ENCODE data around the gene KIF26B. TPM values are rescaled to one million over a fixed set of nuclear protein-coding genes. Genes with fewer than 3 reads are reported as not detected.
A peak's percentile ranks its signal among the peaks of the same experiment; 100 is the strongest.

The KIF26B gene
- total and polyA plus RNA-seq, 2 experiments from 2014 or later = 0.03 to 0.76 TPM

DNA sequence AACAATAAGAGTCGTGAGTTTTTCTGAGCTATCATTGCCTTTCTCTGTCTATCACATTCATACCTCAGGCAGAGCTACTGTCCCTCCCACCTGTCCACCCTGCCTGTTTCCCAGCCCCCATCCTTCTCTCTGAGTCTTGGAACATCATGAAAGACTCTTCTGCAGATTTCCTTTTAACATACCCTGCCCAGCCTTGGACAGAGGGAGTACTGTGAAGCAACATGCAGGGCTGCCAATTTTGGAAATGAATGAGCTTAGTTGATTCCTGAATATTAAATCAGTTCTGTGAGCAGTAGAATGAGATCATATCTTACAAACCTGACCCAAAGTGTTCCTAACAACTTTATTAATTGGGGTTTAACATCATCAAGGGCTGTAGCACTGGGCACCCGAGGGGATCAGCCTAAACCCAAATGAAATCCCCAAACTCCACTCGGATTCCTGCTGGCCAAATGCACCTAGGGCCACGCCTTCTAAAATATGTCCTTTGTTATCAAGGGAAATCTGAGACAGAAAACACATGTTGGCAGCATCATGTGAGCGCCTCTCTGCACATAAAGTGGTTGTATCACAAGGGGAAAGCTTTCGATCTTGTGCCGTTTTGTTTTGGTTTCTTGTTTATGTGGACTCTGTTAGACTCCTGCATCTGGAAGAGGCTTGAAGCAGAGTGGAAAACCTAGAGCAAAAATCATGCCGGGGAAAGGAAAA is 357.6 kb downstream of the KIF26B start:
- Mint-ChIP-seq H3K36me3 (ENCODE audit: low read depth) (no peaks in the 10 kb centered on the region), H3K4me1 (peaks cover 29% of the 10 kb centered on the region), H3K9me3 (no peaks in the 10 kb centered on the region; the same call in 2 of the 3 replicates), H3K27ac (no peak overlapping the region), H3K27me3 (ENCODE audit: insufficient read depth, low read depth, poor library complexity) (peaks cover 2% of the 10 kb centered on the region), H3K4me3 (no peak overlapping the region)
- H2AFZ ChIP-seq = peak overlapping the region; percentile 57; the same call in 1 of the 2 replicates
- H3K79me2 ChIP-seq (replicated peaks; ENCODE audit: insufficient read depth) = no peaks in the 10 kb centered on the region
- H3K27ac ChIP-seq (ENCODE audit: low read depth) = no peak overlapping the region
- ATAC-seq = no peak
- peak overlapping the region; percentile 51; the same call in 1 of the 2 replicates for H3K4me2 ChIP-seq
- H3K36me3 ChIP-seq (ENCODE audit: insufficient read depth) = no peaks in the 10 kb centered on the region
- H3K27me3 ChIP-seq (ENCODE audit: insufficient read depth) = no peaks in the 10 kb centered on the region
- no peak for TF ChIP-seq POLR2AphosphoS5 (IDR thresholded peaks at IDR 0.05; ENCODE audit: low read depth)
- no peak for TF ChIP-seq NANOG (IDR thresholded peaks at IDR 0.05; ENCODE audit: borderline replicate concordance)
- TF ChIP-seq, protein P1, sequence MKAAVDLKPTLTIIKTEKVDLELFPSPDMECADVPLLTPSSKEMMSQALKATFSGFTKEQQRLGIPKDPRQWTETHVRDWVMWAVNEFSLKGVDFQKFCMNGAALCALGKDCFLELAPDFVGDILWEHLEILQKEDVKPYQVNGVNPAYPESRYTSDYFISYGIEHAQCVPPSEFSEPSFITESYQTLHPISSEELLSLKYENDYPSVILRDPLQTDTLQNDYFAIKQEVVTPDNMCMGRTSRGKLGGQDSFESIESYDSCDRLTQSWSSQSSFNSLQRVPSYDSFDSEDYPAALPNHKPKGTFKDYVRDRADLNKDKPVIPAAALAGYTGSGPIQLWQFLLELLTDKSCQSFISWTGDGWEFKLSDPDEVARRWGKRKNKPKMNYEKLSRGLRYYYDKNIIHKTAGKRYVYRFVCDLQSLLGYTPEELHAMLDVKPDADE (IDR thresholded peaks at IDR 0.05) = no peak
- H3K4me1 ChIP-seq (ENCODE audit: insufficient read depth) = peaks cover 15% of the 10 kb centered on the region
- no peaks in the 10 kb centered on the region for H4K20me1 ChIP-seq (replicated peaks; ENCODE audit: insufficient read depth)
- H3F3A ChIP-seq (replicated peaks; ENCODE audit: low read depth) = no peaks in the 10 kb centered on the region
- H3K4me3 ChIP-seq = no peak overlapping the region
- DNase-seq (ENCODE audit: low spot score) = no peak
- H3K9me2 ChIP-seq (ENCODE audit: insufficient read depth) = 0 out of 2 replicates have a peak, but pooled peaks cover 5% of the 10 kb centered on the region

DNA sequence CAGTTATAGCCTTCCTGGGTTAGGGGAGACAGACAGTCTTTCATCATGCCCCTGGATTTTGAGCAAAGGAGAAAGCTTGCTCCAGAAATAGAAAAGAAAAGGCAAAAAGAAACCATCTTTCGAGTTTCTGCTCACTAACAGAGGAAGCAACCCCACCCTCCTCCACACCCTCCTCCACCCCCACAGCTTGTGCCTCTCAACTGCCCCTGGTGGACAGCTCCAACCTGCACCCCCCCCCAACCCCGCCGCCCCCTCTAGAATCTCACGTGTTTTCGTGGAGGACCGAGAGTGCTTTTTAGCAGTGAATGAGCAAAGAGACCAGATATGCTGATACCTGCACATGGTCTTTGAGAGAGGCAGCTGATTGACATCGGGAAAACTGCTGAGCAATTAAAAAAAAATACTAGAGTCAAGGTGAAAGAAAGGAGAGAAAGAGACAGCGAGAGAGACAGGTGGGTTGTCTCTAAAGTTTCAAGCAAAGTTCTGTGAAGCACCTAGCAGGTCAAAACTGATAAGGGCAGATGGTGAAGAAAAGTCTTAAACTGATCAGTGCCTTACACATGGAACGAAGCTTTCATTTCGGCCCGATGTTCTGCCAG is 358.3 kb downstream of the KIF26B start:
- ATAC-seq = peak; percentile 83
- DNase-seq (ENCODE audit: low spot score) = peak; percentile 65
- no peak overlapping the region for H3K4me3 Mint-ChIP-seq
- Histone ChIP-seq H3F3A (replicated peaks; ENCODE audit: low read depth) (no peaks in the 10 kb centered on the region), H3K36me3 (ENCODE audit: insufficient read depth) (no peaks in the 10 kb centered on the region), H2AFZ (peak overlapping the region; percentile 93), H3K27ac (ENCODE audit: low read depth) (no peak overlapping the region), H3K4me3 (no peak overlapping the region), H3K9me2 (ENCODE audit: insufficient read depth) (0 out of 2 replicates have a peak, but pooled peaks cover 4% of the 10 kb centered on the region), H4K20me1 (replicated peaks; ENCODE audit: insufficient read depth) (no peaks in the 10 kb centered on the region), H3K4me1 (ENCODE audit: insufficient read depth) (peaks cover 15% of the 10 kb centered on the region), H3K27me3 (ENCODE audit: insufficient read depth) (no peaks in the 10 kb centered on the region), H3K79me2 (replicated peaks; ENCODE audit: insufficient read depth) (no peaks in the 10 kb centered on the region), H3K4me2 (peak overlapping the region; percentile 51; the same call in 1 of the 2 replicates)
- 0 out of 2 replicates have a peak overlapping the region, but pooled peaks have one; percentile 37 for H3K27ac Mint-ChIP-seq
- no peaks in the 10 kb centered on the region for H3K36me3 Mint-ChIP-seq (ENCODE audit: low read depth)
- H3K27me3 Mint-ChIP-seq (ENCODE audit: insufficient read depth, low read depth, poor library complexity) = peaks cover 2% of the 10 kb centered on the region
- no peaks in the 10 kb centered on the region; the same call in 2 of the 3 replicates for H3K9me3 Mint-ChIP-seq
- H3K4me1 Mint-ChIP-seq = peaks cover 29% of the 10 kb centered on the region
- TF ChIP-seq POLR2AphosphoS5 (IDR thresholded peaks at IDR 0.05; ENCODE audit: low read depth) = no peak
- TF ChIP-seq, protein P2, sequence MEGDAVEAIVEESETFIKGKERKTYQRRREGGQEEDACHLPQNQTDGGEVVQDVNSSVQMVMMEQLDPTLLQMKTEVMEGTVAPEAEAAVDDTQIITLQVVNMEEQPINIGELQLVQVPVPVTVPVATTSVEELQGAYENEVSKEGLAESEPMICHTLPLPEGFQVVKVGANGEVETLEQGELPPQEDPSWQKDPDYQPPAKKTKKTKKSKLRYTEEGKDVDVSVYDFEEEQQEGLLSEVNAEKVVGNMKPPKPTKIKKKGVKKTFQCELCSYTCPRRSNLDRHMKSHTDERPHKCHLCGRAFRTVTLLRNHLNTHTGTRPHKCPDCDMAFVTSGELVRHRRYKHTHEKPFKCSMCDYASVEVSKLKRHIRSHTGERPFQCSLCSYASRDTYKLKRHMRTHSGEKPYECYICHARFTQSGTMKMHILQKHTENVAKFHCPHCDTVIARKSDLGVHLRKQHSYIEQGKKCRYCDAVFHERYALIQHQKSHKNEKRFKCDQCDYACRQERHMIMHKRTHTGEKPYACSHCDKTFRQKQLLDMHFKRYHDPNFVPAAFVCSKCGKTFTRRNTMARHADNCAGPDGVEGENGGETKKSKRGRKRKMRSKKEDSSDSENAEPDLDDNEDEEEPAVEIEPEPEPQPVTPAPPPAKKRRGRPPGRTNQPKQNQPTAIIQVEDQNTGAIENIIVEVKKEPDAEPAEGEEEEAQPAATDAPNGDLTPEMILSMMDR (conservative IDR thresholded peaks at IDR 0.05; ENCODE audit: low read depth in 2 of 2) = peak; percentile 21 to 36; a peak in 2 of 4 replicates
- TF ChIP-seq, protein P3, sequence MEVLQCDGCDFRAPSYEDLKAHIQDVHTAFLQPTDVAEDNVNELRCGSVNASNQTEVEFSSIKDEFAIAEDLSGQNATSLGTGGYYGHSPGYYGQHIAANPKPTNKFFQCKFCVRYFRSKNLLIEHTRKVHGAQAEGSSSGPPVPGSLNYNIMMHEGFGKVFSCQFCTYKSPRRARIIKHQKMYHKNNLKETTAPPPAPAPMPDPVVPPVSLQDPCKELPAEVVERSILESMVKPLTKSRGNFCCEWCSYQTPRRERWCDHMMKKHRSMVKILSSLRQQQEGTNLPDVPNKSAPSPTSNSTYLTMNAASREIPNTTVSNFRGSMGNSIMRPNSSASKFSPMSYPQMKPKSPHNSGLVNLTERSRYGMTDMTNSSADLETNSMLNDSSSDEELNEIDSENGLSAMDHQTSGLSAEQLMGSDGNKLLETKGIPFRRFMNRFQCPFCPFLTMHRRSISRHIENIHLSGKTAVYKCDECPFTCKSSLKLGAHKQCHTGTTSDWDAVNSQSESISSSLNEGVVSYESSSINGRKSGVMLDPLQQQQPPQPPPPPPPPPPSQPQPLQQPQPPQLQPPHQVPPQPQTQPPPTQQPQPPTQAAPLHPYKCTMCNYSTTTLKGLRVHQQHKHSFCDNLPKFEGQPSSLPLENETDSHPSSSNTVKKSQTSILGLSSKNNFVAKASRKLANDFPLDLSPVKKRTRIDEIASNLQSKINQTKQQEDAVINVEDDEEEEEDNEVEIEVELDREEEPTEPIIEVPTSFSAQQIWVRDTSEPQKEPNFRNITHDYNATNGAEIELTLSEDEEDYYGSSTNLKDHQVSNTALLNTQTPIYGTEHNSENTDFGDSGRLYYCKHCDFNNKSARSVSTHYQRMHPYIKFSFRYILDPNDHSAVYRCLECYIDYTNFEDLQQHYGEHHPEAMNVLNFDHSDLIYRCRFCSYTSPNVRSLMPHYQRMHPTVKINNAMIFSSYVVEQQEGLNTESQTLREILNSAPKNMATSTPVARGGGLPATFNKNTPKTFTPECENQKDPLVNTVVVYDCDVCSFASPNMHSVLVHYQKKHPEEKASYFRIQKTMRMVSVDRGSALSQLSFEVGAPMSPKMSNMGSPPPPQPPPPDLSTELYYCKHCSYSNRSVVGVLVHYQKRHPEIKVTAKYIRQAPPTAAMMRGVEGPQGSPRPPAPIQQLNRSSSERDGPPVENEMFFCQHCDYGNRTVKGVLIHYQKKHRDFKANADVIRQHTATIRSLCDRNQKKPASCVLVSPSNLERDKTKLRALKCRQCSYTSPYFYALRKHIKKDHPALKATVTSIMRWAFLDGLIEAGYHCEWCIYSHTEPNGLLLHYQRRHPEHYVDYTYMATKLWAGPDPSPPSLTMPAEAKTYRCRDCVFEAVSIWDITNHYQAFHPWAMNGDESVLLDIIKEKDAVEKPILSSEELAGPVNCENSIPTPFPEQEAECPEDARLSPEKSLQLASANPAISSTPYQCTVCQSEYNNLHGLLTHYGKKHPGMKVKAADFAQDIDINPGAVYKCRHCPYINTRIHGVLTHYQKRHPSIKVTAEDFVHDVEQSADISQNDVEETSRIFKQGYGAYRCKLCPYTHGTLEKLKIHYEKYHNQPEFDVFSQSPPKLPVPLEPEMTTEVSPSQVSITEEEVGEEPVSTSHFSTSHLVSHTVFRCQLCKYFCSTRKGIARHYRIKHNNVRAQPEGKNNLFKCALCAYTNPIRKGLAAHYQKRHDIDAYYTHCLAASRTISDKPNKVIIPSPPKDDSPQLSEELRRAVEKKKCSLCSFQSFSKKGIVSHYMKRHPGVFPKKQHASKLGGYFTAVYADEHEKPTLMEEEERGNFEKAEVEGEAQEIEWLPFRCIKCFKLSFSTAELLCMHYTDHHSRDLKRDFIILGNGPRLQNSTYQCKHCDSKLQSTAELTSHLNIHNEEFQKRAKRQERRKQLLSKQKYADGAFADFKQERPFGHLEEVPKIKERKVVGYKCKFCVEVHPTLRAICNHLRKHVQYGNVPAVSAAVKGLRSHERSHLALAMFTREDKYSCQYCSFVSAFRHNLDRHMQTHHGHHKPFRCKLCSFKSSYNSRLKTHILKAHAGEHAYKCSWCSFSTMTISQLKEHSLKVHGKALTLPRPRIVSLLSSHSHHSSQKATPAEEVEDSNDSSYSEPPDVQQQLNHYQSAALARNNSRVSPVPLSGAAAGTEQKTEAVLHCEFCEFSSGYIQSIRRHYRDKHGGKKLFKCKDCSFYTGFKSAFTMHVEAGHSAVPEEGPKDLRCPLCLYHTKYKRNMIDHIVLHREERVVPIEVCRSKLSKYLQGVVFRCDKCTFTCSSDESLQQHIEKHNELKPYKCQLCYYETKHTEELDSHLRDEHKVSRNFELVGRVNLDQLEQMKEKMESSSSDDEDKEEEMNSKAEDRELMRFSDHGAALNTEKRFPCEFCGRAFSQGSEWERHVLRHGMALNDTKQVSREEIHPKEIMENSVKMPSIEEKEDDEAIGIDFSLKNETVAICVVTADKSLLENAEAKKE (CRISPR knock-in tag; IDR thresholded peaks at IDR 0.05) = no peak
- TF ChIP-seq, protein P4, sequence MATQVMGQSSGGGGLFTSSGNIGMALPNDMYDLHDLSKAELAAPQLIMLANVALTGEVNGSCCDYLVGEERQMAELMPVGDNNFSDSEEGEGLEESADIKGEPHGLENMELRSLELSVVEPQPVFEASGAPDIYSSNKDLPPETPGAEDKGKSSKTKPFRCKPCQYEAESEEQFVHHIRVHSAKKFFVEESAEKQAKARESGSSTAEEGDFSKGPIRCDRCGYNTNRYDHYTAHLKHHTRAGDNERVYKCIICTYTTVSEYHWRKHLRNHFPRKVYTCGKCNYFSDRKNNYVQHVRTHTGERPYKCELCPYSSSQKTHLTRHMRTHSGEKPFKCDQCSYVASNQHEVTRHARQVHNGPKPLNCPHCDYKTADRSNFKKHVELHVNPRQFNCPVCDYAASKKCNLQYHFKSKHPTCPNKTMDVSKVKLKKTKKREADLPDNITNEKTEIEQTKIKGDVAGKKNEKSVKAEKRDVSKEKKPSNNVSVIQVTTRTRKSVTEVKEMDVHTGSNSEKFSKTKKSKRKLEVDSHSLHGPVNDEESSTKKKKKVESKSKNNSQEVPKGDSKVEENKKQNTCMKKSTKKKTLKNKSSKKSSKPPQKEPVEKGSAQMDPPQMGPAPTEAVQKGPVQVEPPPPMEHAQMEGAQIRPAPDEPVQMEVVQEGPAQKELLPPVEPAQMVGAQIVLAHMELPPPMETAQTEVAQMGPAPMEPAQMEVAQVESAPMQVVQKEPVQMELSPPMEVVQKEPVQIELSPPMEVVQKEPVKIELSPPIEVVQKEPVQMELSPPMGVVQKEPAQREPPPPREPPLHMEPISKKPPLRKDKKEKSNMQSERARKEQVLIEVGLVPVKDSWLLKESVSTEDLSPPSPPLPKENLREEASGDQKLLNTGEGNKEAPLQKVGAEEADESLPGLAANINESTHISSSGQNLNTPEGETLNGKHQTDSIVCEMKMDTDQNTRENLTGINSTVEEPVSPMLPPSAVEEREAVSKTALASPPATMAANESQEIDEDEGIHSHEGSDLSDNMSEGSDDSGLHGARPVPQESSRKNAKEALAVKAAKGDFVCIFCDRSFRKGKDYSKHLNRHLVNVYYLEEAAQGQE (IDR thresholded peaks at IDR 0.05; ENCODE audit: unreplicated experiment) = no peak
